Measurements from ENCODE around the gene RSBN1L.

- TF ChIP-seq CTCF (IDR thresholded peaks at IDR 0.05 in 2 of 3, conservative IDR thresholded peaks at IDR 0.05 in 1 of 3; ENCODE audit: borderline replicate concordance in 1 of 3, insufficient read depth in 1 of 3, low read depth in 2 of 3, low read length in 2 of 3) (no peak), POLR2A (IDR thresholded peaks at IDR 0.05; ENCODE audit: borderline replicate concordance, extremely low read depth, insufficient read depth, insufficient read length) (no peak), ATF3 (IDR thresholded peaks at IDR 0.05) (no peak), EZH2 (IDR thresholded peaks at IDR 0.05) (no peak), SRF (IDR thresholded peaks at IDR 0.05; ENCODE audit: low read depth) (no peak), EZH2phosphoT487 (IDR thresholded peaks at IDR 0.05; ENCODE audit: borderline replicate concordance) (no peak), RAD21 (IDR thresholded peaks at IDR 0.05; ENCODE audit: low read depth) (no peak), ZNF274 (IDR thresholded peaks at IDR 0.05; ENCODE audit: low read depth, low read length) (no peak), CEBPB (IDR thresholded peaks at IDR 0.05; ENCODE audit: low read depth) (no peak)
- TF ChIP-seq, protein P1, sequence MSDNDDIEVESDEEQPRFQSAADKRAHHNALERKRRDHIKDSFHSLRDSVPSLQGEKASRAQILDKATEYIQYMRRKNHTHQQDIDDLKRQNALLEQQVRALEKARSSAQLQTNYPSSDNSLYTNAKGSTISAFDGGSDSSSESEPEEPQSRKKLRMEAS (IDR thresholded peaks at IDR 0.05) = no peak
These were observed 99.8 kb downstream of the RSBN1L start for GRCh38 chr7:77796109-77796508.

All from HCT116 (cell line).